Measurements from ENCODE around the gene SKIC3. TPM values are rescaled to one million over a fixed set of nuclear protein-coding genes. Genes with fewer than 3 reads are reported as not detected.

The SKIC3 gene
- total RNA-seq, 1 experiment from 2014 or later, result 69.0 TPM

GRCh38 chr5:95563367-95563766 lies 8.6 kb upstream of the SKIC3 start (continued):
- TF ChIP-seq CREB1 (CRISPR knock-in tag; IDR thresholded peaks at IDR 0.05) (no peak), ZNF671 (CRISPR knock-in tag; IDR thresholded peaks at IDR 0.05) (no peak), RELA (CRISPR knock-in tag; IDR thresholded peaks at IDR 0.05; ENCODE audit: borderline replicate concordance) (no peak)

GRCh38 chr5:95562282-95562681 lies 7.5 kb upstream of the SKIC3 start:
- ATAC-seq (no peak), DNase-seq (ENCODE audit: low spot score) (no peak)
- no peak overlapping the region for H3K27ac Mint-ChIP-seq
- H3K27me3 Mint-ChIP-seq (ENCODE audit: low read depth), result no peaks in the 10 kb centered on the region
- ChIA-PET POLR2A (no interaction called here), CTCF (no interaction called here)
- peaks cover 4% of the 10 kb centered on the region; the same call in 1 of the 2 replicates for H3K36me3 Mint-ChIP-seq
- TF ChIP-seq ZNF263 (CRISPR knock-in tag; IDR thresholded peaks at IDR 0.05; ENCODE audit: low read depth) (no peak), CTCF (IDR thresholded peaks at IDR 0.05) (no peak), KAT7 (CRISPR knock-in tag; IDR thresholded peaks at IDR 0.05; ENCODE audit: borderline replicate concordance) (no peak), ZMAT4 (CRISPR knock-in tag; IDR thresholded peaks at IDR 0.05) (no peak), PRDM15 (CRISPR knock-in tag; IDR thresholded peaks at IDR 0.05) (no peak), E2F5 (CRISPR knock-in tag; IDR thresholded peaks at IDR 0.05) (no peak), TEAD4 (CRISPR knock-in tag; IDR thresholded peaks at IDR 0.05) (no peak), RELA (CRISPR knock-in tag; IDR thresholded peaks at IDR 0.05; ENCODE audit: borderline replicate concordance) (no peak), ARID4B (CRISPR knock-in tag; IDR thresholded peaks at IDR 0.05; ENCODE audit: borderline replicate concordance) (no peak), E2F4 (CRISPR knock-in tag; IDR thresholded peaks at IDR 0.05; ENCODE audit: borderline replicate concordance, low read depth) (no peak), GTF2I (CRISPR knock-in tag; conservative IDR thresholded peaks at IDR 0.05) (no peak), SP1 (CRISPR knock-in tag; conservative IDR thresholded peaks at IDR 0.05) (no peak), NR2C2 (CRISPR knock-in tag; IDR thresholded peaks at IDR 0.05) (no peak), AFF4 (CRISPR knock-in tag; IDR thresholded peaks at IDR 0.05; ENCODE audit: borderline replicate concordance) (no peak), GABPB1 (CRISPR knock-in tag; IDR thresholded peaks at IDR 0.05) (no peak), ATF2 (CRISPR knock-in tag; IDR thresholded peaks at IDR 0.05; ENCODE audit: borderline replicate concordance, low read depth) (no peak)
- H3K4me1 Mint-ChIP-seq, result peaks cover 3% of the 10 kb centered on the region; the same call in 1 of the 2 replicates
- no peaks in the 10 kb centered on the region for H3K9me3 Mint-ChIP-seq
- H3K4me3 Mint-ChIP-seq, result no peak overlapping the region
